Measurements from ENCODE around the gene TRHDE.

TRHDE gene

DNA sequence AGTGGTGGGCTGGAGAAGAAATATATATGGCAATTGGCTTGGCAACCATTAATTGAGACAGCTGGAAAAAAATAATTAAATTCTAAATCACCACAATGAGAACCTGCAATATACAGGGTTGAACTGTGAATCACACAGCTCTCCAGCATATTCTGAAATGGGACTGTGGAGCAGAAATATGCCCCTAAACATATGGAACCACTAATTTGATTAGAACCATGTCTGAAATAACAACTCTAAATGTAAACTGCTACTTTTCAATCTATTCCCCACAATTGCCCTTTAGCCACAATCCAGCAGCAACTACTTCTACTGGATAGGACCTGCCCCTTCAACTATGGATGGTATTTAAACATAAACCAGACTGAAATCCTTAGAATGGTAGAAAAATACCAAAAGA, 330.4 kb downstream of the TRHDE start:
- Histone ChIP-seq H3K9me3 (ENCODE audit: control insufficient read depth, insufficient read depth, low read depth, low read length) (no peaks in the 10 kb centered on the region), H3K36me3 (ENCODE audit: control insufficient read depth in 2 of 2, insufficient read depth in 1 of 2, low read length in 2 of 2) (no peaks in the 10 kb centered on the region), H3K27ac (ENCODE audit: extremely low read depth, low read depth, low read length) (no peak overlapping the region), H3K4me3 (ENCODE audit: low read depth, low read length) (no peak overlapping the region), H3K4me1 (ENCODE audit: control insufficient read depth, insufficient read depth, low read length) (no peaks in the 10 kb centered on the region)
- ChIA-PET POLR2A (no interaction called here), CTCF (interaction anchor here (0.7 kb wide), 1 partner anchor 522 kb away, joined by 4 read pairs; no protein-coding TSS in a partner anchor)
- TF ChIP-seq YY1 (tag by site-specific recombination; IDR thresholded peaks at IDR 0.05) (no peak), MYNN (tag by site-specific recombination; IDR thresholded peaks at IDR 0.05; ENCODE audit: borderline replicate concordance) (no peak), ZSCAN5A (tag by site-specific recombination; IDR thresholded peaks at IDR 0.05) (no peak), ZNF23 (tag by site-specific recombination; IDR thresholded peaks at IDR 0.05; ENCODE audit: borderline replicate concordance) (no peak), ZNF133 (tag by site-specific recombination; IDR thresholded peaks at IDR 0.05) (no peak), ZFHX2 (tag by site-specific recombination; conservative IDR thresholded peaks at IDR 0.05) (no peak), ZNF274 (IDR thresholded peaks at IDR 0.05; ENCODE audit: low read length) (no peak), ZNF274 (tag by site-specific recombination; IDR thresholded peaks at IDR 0.05; ENCODE audit: borderline replicate concordance) (no peak), GLIS2 (tag by site-specific recombination; IDR thresholded peaks at IDR 0.05) (no peak), ZNF140 (tag by site-specific recombination; IDR thresholded peaks at IDR 0.05) (no peak)
- TF ChIP-seq, protein P1, sequence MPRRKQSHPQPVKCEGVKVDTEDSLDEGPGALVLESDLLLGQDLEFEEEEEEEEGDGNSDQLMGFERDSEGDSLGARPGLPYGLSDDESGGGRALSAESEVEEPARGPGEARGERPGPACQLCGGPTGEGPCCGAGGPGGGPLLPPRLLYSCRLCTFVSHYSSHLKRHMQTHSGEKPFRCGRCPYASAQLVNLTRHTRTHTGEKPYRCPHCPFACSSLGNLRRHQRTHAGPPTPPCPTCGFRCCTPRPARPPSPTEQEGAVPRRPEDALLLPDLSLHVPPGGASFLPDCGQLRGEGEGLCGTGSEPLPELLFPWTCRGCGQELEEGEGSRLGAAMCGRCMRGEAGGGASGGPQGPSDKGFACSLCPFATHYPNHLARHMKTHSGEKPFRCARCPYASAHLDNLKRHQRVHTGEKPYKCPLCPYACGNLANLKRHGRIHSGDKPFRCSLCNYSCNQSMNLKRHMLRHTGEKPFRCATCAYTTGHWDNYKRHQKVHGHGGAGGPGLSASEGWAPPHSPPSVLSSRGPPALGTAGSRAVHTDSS (tag by site-specific recombination; IDR thresholded peaks at IDR 0.05), result no peak
- TF ChIP-seq, protein P2, sequence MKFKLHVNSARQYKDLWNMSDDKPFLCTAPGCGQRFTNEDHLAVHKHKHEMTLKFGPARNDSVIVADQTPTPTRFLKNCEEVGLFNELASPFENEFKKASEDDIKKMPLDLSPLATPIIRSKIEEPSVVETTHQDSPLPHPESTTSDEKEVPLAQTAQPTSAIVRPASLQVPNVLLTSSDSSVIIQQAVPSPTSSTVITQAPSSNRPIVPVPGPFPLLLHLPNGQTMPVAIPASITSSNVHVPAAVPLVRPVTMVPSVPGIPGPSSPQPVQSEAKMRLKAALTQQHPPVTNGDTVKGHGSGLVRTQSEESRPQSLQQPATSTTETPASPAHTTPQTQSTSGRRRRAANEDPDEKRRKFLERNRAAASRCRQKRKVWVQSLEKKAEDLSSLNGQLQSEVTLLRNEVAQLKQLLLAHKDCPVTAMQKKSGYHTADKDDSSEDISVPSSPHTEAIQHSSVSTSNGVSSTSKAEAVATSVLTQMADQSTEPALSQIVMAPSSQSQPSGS (tag by site-specific recombination; IDR thresholded peaks at IDR 0.05; ENCODE audit: low read depth), result no peak

- H3K9me3 ChIP-seq (ENCODE audit: control insufficient read depth, insufficient read depth, low read depth, low read length), result no peaks in the 10 kb centered on the region
- no peak overlapping the region for H3K27ac ChIP-seq (ENCODE audit: extremely low read depth, low read depth, low read length)
- no peaks in the 10 kb centered on the region for H3K36me3 ChIP-seq (ENCODE audit: control insufficient read depth in 2 of 2, insufficient read depth in 1 of 2, low read length in 2 of 2)
- ChIA-PET CTCF (no interaction called here), POLR2A (no interaction called here)
- no peak overlapping the region for H3K4me3 ChIP-seq (ENCODE audit: low read depth, low read length)
- no peak for TF ChIP-seq MZF1 (tag by site-specific recombination; IDR thresholded peaks at IDR 0.05; ENCODE audit: borderline replicate concordance)
- TF ChIP-seq YY1 (tag by site-specific recombination; IDR thresholded peaks at IDR 0.05), result no peak
- TF ChIP-seq ZNF530 (tag by site-specific recombination; IDR thresholded peaks at IDR 0.05; ENCODE audit: low read depth), result no peak
- TF ChIP-seq PRDM10 (tag by site-specific recombination; IDR thresholded peaks at IDR 0.05), result no peak
- TF ChIP-seq REST (tag by site-specific recombination; IDR thresholded peaks at IDR 0.05), result no peak
- no peak for TF ChIP-seq ZNF585B (tag by site-specific recombination; IDR thresholded peaks at IDR 0.05)
- TF ChIP-seq, protein P3, sequence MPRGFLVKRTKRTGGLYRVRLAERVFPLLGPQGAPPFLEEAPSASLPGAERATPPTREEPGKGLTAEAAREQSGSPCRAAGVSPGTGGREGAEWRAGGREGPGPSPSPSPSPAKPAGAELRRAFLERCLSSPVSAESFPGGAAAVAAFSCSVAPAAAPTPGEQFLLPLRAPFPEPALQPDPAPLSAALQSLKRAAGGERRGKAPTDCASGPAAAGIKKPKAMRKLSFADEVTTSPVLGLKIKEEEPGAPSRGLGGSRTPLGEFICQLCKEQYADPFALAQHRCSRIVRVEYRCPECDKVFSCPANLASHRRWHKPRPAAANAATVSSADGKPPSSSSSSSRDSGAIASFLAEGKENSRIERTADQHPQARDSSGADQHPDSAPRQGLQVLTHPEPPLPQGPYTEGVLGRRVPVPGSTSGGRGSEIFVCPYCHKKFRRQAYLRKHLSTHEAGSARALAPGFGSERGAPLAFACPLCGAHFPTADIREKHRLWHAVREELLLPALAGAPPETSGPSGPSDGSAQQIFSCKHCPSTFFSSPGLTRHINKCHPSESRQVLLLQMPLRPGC (tag by site-specific recombination; IDR thresholded peaks at IDR 0.05), result no peak
- no peak for TF ChIP-seq GLI2 (tag by site-specific recombination; IDR thresholded peaks at IDR 0.05; ENCODE audit: borderline replicate concordance, low read depth)
- no peaks in the 10 kb centered on the region for H3K4me1 ChIP-seq (ENCODE audit: control insufficient read depth, insufficient read depth, low read length)
Observed at GRCh38 chr12:72605975-72606374, 333.8 kb downstream of the TRHDE start.
